ENCODE measurements around the gene PTTG1. TPM values are rescaled to one million over a fixed set of nuclear protein-coding genes. Genes with fewer than 3 reads are reported as not detected.

PTTG1 gene
- total RNA-seq, 1 donor from 2014 or later = 9.1 TPM

DNA sequence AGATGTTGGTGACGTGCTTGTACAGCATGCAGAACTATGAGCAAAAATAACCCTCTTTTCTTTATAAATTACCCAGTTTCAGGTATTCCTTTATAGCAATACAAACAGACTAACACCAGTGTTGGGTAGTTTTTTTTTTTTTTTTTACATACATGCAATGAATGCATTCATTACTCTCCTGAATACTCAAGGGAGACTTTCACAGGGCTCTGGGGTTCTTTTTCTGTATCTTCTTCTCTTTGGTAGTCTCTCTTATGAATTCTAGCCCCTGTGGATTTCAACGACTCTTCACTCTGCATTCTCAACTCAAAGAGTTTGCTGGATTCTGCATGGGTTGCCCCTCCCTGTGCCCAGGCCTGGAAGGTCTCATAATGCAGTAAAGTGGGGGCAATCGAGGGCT is 27.8 kb downstream of the PTTG1 start:
- H3K4me1 ChIP-seq = peaks cover 6% of the 10 kb centered on the region
- no peaks in the 10 kb centered on the region for H3K9me3 ChIP-seq
- TF ChIP-seq, protein P1, sequence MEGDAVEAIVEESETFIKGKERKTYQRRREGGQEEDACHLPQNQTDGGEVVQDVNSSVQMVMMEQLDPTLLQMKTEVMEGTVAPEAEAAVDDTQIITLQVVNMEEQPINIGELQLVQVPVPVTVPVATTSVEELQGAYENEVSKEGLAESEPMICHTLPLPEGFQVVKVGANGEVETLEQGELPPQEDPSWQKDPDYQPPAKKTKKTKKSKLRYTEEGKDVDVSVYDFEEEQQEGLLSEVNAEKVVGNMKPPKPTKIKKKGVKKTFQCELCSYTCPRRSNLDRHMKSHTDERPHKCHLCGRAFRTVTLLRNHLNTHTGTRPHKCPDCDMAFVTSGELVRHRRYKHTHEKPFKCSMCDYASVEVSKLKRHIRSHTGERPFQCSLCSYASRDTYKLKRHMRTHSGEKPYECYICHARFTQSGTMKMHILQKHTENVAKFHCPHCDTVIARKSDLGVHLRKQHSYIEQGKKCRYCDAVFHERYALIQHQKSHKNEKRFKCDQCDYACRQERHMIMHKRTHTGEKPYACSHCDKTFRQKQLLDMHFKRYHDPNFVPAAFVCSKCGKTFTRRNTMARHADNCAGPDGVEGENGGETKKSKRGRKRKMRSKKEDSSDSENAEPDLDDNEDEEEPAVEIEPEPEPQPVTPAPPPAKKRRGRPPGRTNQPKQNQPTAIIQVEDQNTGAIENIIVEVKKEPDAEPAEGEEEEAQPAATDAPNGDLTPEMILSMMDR (IDR thresholded peaks at IDR 0.05) = no peak
- no peak for DNase-seq
- intact Hi-C loops (cut with DNase I) = no loop called here
- H3K27me3 ChIP-seq (ENCODE audit: low read depth) = no peaks in the 10 kb centered on the region
- H3K4me3 ChIP-seq = no peak overlapping the region
- H3K27ac ChIP-seq = no peak overlapping the region
- no peaks in the 10 kb centered on the region for H3K36me3 ChIP-seq
- ATAC-seq = no peak

DNA sequence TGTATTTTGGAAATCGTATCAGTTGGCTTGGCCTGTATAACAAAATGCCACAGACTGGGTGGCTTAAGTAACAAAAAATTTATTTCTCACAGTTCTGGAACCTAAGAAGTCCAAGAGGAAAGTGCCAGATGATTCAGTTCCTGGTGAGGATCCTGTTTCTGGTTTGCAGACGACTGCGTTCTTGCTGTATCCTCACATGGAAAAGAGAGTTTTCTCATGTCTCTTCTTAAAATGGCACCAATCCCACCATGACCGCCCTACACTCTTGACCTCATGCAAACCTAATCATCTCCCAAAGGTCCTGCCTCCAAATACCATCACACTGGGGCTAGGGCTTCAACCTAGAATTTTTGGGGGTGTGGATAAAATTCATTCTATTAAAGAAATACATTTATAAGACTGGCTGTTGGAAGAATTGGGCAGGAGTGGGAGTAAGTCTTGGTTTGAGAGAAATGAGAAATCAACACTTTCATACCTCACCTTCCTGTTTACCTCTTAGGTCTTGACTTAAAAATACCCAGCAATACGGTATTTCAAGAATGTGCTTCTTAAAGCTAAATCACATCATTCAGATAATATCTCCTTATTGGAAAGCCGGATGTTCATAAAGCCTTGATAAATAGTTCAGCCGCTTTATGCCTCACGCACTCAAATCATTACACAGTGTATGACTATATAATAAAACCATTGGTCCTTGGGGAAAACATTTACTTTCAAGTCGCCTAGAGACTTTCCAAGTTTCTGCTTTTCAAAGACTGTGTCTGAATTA is 28.7 kb downstream of the PTTG1 start:
- no peak for DNase-seq

DNA sequence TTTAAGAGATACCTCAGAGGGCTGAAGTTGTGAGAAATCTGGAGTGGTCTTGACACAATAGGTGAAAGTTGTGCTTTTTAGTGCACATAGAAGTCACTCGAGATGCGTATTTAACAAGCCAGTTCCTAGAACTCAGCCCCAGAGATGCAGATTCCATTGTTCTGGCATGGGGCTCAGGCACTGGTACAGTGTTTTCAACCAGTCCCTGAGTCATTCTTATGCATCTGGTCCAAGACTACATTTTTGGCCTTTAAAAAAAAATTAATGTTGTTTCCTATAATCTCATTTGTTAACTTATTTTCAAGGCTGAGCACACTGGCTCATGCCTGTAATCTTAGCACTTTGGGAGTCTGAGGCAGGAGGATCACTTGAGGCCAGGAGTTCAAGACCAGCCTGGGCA is 29.6 kb downstream of the PTTG1 start:
- ATAC-seq = no peak
- Histone ChIP-seq H3K4me3 (no peak overlapping the region), H3K27ac (no peak overlapping the region), H3K4me1 (peaks cover 6% of the 10 kb centered on the region), H3K27me3 (ENCODE audit: low read depth) (no peaks in the 10 kb centered on the region), H3K9me3 (no peaks in the 10 kb centered on the region), H3K36me3 (no peaks in the 10 kb centered on the region)
- DNase-seq = no peak
- intact Hi-C loops (cut with DNase I) = no loop called here
- TF ChIP-seq, protein P1 (IDR thresholded peaks at IDR 0.05) = no peak

More for the DNA sequence above, 28.7 kb downstream of the PTTG1 start:
- H3K27me3 ChIP-seq (ENCODE audit: low read depth) = no peaks in the 10 kb centered on the region
- no peak overlapping the region for H3K4me3 ChIP-seq
- no peak overlapping the region for H3K27ac ChIP-seq
- H3K9me3 ChIP-seq = no peaks in the 10 kb centered on the region
- intact Hi-C loops (cut with DNase I) = no loop called here
- TF ChIP-seq, protein P1 (IDR thresholded peaks at IDR 0.05) = no peak
- H3K4me1 ChIP-seq = peaks cover 6% of the 10 kb centered on the region
- no peaks in the 10 kb centered on the region for H3K36me3 ChIP-seq
- no peak for ATAC-seq

DNA sequence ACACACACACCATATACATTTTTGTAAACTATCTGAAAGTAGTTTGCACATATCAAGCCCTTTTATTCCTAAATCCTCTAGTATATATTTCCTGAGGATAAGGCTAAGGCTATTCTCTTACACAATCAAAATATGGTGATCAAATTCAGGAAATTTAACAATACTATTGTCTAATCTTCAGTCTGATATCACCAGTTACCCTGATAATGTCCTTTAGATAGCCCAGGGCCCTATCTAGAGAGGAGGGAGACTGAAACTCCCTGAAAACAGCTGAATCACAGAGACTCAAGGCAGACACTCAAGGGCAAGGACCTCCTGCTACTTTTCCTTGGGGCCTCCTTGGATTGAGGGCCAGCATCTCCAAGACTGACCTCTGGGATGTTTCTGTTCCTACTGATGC is 30.4 kb downstream of the PTTG1 start:
- no peaks in the 10 kb centered on the region for H3K9me3 ChIP-seq
- H3K36me3 ChIP-seq = no peaks in the 10 kb centered on the region
- ATAC-seq (no peak), DNase-seq (no peak)
- H3K4me1 ChIP-seq = peaks cover 6% of the 10 kb centered on the region
- H3K4me3 ChIP-seq = no peak overlapping the region
- no peak overlapping the region for H3K27ac ChIP-seq
- H3K27me3 ChIP-seq (ENCODE audit: low read depth) = no peaks in the 10 kb centered on the region
- intact Hi-C loops (cut with DNase I) = no loop called here
- TF ChIP-seq, protein P1 (IDR thresholded peaks at IDR 0.05) = no peak

DNA sequence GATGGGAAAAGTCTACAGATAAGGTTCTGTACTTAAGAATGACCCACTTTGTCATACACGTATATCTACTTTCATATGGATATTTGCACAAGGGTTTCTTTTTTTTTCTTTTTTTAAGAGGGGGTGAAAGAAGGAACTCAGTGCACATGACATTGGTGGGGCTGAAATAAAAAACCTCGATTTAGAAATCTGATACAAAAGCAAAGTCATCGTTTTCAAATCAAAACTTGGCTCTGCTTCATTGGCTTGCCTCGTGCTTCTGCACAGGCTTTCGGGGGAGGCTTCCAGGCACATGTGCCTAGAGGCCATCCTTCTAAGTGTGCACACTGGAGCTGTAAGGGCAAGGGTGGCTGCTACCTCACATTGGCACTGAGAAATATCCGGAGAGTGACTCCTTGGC is 31.1 kb downstream of the PTTG1 start:
- ATAC-seq = peak in 1 of 2 donors; percentile 38
- intact Hi-C loops (cut with DNase I) = no loop called here
- Histone ChIP-seq H3K9me3 (no peaks in the 10 kb centered on the region), H3K4me1 (peaks cover 6% of the 10 kb centered on the region), H3K27me3 (ENCODE audit: low read depth) (no peaks in the 10 kb centered on the region), H3K27ac (no peak overlapping the region), H3K4me3 (no peak overlapping the region), H3K36me3 (no peaks in the 10 kb centered on the region)
- no peak for DNase-seq
- TF ChIP-seq, protein P1 (IDR thresholded peaks at IDR 0.05) = no peak

Measured in lower lobe of right lung (tissue), 2 donors.